HG03432 (cell line): ENCODE data around the gene PDX1.

ENCODE experiments used
- ATAC-seq: cut with Tn5 transposase; IDR thresholded peaks from one replicate; pipeline ENCODE4 v1.9.1; 2021; ENCODE audit warnings: mild to moderate bottlenecking, moderate library complexity; ENCODE audit not compliant: unreplicated experiment

The PDX1 gene

DNA sequence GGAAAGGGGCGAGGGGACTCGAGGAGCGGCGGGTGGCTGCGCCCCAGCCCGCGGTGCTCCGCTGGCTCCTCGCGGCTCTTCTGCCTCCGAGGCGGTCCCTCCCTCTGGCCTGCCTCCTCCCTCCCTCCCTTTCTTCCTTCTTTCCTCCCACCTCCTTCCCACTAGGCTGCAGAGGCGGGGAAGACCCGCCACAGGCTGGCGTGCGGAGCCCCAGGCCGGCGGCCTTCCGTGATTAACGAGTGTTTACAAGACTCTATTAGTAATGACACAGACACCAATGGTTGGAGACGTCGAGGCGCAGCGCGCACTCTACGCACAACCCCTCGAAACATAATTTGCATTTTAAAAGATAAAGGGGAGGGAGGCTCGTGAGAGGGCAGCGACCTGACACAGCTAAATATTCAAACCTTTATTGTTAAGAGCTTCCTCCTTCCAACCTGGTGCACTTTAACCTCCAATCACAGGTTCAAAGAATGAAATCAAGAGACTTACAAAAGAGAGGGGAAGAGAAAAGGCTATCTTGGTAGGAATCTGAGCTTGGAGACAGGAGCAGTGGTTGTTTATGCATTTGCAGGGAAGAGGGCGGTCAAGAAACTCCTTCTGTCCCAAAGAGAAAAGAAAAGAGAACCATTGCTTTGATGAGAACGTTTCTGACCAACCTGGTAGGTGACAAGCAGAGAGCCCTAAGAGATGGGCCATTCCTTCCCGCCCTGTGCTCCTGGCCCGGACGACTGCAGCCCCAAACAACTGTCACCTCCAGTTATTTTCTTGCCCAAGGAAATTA is 49.5 kb downstream of the PDX1 start, which contains the start of gene CDX2:
Gene CDX2, minus strand, starts transcription at position 234 of the 784 bp plus-strand sequence. CDS start 309 bp downstream, outside the sequence.
- no peak for ATAC-seq

DNA sequence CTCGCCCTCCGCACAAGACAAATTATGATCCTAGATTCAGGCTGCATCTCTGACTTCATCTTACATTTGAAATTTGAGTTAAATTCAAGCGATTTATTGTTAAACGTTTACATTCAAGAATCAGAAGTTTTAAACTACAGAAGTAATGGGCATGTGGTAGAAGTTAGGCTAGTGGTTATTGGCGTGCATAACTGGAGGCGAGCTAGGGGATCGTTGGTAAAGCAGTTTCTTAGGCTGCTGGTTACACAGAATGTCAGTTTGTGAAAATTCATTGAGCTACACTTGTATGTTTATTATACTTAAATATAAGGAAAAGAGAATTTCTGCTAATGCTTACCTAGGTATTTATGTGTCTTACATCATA is 50.0 kb downstream of the PDX1 start:
- ATAC-seq, result no peak

GRCh38 chr13:27970382-27971235 is 50.8 kb downstream of the PDX1 start:
- no peak for ATAC-seq

- ATAC-seq, result no peak
These were observed 51.4 kb downstream of the PDX1 start for GRCh38 chr13:27971236-27971645.

DNA sequence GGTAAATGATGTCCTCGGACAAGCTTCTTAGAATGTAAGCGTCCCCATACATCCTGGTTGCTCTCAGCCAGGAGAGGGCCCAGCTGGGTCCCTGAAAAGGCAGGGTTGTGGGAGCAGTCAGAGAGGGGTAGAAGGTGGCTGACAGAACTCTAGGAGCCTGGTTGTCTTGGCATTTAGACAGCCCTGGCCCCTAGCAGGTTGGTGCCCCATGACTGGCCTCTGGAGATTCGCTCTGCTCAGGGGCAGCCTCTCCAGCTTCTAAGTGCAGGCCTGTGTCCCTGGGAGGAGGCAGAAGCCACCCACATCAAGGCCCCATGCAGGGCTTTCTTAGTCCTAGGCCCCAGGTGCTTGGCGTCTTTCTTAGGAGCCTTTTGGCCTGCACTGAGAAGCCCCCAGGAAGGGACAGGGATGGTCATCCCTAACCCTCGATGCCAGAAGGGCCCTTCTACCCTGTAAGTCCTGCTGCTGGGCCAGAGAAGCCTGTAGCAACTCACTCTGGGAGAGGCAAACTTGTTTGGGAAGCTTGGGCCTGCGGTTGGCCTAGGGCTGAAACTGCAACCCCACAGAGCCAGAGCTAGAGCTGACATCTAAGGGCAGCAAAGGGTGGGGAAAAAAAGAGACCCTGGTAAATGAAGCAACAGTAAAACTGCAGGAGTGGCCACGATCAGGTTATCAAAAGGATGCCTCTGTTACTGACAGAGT is 52.1 kb downstream of the PDX1 start:
- no peak for ATAC-seq

- no peak for ATAC-seq
These were observed 52.6 kb downstream of the PDX1 start for GRCh38 chr13:27972478-27972820.

GRCh38 chr13:27973291-27973690 is 53.5 kb downstream of the PDX1 start:
- ATAC-seq, result no peak

- ATAC-seq, result no peak
These were observed 54.3 kb downstream of the PDX1 start for GRCh38 chr13:27973961-27974662.
